Measurements from ENCODE around the gene TAB2.
"Not testable (repeated sequence)": the region's sequence is repeated elsewhere in the genome, so short reads cannot be mapped to it uniquely, and the experiment has no call there.

The TAB2 gene

DNA sequence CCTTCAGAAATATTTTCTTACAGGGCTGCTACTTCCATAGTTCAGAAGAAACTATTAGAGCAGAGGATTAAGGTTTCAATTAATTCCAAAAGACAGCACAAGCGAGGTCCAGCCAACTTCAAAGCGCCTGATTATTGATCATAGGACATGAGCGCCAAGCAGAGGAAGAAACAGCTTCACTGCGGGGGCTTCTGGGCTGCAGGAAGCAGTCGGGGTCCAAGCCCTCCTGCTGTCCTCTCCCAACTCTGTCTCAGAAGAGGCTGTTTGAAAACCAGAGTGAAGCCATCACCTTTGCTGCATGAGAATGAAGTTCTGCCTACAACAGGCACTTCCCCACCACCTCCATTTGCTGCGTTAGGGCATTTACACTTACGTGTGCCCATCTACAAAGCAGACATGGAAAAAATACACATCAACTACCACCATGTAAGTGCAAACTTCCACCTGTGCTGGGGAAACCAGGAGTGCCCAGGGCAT, 106.5 kb downstream of the TAB2 start:
- no peak for DNase-seq

DNA sequence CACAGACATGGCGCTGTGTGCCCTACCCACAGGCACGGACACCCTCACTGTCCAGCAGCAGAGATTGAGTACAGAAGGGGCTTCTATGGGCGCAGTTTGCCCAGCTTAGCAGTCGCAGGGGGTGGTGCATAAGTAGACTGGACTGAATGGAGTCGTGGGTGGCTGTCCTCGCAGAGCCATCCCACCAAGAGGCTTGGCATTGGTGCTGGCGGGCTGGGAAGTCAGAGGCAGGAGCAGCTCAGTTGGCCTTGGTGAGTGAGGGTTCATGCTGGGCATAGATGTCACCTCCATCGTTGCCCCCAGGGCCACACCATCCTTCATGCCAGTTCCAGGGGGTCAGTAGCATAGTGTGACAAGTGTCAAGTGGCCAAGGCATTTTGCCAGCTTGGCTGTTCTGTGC, 107.7 kb downstream of the TAB2 start:
- no peak for DNase-seq

DNA sequence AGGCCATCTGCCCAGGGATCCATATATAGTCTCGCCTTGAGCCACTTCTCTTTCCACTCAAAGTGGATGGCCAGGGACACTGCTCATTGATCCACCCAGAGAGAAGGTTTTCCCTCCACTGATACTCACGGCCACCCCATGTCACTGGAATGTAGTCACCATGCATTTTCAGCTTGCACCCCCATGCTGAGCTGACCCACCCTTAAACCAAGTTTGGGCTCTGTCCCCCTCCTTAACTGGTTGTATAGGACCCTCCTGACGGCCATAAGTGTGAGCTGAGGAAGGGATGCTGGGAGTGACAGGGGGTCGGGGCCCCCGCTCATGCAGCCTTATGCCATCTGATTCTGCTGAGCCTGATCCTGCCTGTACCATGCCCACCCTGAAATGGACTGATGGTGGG, 108.2 kb downstream of the TAB2 start:
- no peak for DNase-seq

DNA sequence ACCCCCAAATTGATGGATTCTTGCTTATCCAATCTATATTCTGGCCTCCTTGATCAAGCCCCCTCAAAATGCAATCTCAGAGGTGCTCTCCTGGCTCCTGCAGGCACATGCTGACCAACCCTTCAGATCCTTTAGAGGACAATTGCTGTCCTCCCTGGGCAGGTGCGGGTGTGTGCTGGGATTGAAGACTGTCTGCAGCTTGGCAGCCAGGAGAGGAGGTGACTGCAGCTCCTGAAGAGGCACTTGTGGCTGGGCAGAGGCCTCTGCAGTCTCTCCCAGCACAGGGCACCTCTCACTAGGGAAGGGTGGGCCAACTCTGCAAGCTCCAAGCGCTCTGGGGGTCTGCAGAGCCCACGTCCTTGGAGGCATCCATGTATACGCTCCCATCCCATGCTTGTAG, 111.1 kb downstream of the TAB2 start:
- DNase-seq, result no peak

DNA sequence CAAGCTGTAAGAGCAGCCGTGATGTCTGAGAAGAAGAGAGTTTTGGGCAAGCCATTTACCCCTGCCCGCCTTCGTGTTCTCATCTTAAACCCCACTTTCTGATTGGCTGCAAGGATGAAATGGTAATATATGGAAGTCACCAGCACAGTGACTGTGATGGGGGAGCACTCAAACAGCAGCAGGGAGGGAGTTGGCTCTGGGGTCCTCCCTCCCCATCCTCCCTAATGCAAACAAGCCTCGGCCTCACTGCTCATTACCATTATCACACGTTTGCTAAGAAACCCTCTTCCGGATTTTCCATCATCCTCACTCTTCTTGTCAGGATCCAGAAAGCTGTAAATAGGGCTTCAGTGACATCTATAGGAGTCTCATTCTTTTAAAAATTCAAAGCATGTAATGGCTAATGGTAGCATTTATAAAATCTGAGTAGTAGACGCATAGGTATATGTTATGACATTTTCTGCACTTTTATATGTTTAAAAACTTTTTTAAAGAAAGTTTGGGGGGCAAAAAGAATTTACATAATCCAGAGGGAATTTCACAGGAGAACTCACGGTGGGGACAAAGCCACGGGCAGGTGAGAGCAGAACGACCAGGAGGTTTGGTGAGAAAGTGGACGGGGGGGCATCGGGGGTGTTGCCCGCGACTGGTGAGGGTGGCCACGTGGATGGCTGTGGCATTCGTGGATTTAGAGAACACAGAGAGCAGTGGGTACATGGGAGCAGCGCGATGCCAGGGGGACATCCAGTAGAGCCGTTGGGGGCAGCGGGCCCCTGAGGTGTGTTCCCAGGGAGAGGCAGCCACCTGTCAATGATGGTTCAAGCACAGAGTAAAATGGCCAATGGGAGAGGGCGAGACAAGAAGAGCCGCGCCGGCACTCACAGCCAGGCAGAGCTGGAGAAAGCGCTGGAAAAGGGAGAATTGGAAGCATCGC, 112.2 kb downstream of the TAB2 start:
- no peak for DNase-seq

DNA sequence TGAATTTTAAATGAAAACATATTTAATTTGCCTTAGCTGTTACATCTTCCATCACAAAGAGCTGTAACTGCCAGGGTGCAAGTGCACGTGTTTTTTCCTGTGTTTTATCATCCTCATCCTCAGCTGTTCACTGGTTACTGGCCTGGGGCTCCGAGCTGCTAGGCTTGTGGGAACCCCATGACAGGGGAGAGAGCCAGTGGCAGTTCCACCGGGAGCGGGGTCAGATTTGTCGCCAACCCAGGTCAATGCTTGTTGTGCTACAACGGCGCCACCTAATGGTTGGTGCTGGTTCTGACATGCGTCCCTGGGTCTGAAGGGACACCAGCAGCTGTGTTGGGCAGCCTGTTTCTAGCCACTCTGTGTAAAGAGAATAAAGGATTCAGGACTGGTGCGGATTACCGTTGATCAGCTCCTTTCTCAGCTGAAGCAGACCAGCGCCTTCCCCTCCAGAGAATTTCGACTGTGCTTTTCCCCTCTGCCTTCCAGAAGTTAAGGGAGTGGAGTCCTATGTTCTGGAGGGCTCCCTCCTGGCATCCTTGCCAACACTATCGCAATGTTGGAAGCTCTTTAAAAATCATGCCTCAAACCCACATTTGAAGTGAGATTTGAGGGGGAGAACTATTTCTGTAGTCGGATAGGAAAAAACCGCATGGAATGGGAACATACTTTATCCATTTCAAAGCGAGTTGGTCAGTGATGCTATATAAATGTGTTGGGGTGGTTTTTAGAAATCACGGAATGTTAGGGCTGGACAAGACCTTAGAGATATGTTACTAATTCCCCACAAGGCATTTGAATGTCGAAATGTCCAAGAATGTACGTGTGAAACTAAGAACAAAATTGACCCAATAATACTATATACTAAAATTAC, 114.6 kb downstream of the TAB2 start:
- DNase-seq, result peak; percentile 83

DNA sequence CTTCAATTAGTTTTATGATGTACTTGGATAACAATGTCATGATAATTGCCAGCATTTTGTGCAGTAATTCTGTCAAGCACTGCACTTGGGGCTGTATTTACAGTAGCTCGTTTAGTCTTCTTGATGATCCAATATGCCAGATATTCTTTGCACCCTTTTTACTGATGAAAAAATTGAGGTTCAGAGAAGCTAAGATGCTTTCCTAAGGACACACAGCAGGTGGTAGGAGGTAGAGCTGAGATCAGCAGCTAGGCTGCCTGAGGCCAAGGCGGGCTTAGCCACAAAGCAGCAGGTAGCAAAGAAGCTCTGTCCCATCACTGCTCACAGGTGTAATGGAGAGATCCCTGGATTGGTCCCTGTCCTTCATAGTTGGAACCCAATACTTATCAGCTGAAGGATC, 115.9 kb downstream of the TAB2 start:
- no peak for DNase-seq

DNA sequence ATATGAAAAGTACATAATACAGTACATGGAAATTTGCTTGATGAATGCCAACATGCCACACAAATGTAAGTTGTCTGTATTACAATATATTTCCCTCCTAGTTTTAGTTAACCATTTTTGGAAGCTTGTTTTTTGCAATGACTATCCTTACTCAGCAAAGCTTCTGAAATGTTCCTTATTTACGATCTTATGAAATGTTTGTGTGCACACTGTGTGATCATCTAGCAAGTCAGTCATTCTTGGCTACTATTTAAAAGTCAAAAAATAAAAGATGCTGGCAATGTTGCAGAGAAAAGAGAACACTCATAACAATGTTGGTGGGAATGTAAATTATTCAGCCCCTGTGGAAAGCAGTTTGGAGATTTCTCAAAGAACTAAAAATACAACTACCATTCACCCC, 116.4 kb downstream of the TAB2 start:
- no peak for DNase-seq

DNA sequence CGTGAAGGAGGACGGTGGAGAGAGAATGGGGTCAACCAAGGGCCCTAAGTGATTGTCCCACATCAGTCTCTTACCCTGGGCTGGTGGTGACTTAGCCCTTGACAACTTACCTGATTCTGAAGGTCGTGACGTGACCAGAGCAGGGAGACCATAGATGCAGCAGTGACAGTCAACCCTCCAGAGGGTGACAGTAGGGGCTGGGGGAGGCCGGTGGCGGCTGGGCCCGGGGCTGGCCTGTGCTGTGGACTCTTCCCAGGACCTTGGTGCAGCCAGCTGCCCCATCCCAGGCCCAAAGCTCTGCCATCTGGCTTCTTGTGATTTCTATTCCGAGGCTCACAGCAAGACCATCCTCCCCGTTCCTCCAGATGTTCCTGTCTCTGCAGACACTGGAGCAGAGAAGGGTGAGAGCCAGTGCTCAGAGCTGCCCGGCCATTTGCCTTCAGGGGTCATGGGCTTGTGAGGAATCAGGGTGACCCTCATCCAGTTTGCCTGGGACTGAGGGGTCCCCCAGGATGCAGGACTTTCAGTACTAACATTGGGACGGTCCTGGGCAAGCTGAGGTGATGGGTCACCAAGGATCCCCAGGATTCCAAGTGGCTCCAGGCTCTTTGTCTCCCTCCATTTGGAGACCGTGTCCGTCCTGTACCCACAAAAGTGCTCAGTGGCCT, 118.5 kb downstream of the TAB2 start:
- DNase-seq, result no peak

DNA sequence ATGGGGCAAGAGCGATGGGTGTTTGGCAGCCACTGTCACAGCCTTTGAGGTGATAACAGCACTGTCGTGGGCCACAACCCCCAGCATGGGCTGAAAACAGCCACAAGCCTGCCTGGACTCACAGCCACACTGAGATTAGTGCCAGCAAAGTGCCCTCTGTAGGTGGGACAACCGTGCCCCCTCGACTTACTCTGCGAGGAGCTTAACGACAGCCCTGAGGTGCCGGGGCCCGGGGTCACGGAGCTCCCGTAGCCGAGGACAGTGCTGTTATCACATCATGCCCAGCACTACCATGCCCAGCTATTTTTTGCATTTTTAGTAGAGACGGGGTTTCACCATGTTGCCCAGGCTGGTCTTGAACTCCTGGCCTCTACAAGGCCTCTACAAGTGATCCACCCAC, 119.1 kb downstream of the TAB2 start:
- DNase-seq, result no peak

DNA sequence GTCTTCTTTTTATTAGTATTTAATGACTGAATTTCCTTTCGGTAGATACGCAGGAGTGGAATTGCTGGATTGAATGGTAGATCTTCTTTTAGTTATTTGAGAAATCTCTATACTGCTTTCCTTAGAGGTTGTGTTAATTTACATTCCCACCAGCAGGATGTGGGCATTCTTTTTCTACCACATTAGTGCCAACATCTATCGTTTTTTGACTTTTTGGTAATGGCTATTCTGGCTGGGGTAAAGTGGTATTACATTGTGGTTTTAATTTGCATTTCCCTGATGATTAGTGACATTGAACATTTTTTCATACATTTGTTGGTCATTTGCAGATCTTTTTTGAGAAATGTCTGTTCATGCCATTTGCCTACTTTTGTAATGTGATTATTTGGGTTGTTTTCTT, 119.7 kb downstream of the TAB2 start:
- DNase-seq, result no peak

DNA sequence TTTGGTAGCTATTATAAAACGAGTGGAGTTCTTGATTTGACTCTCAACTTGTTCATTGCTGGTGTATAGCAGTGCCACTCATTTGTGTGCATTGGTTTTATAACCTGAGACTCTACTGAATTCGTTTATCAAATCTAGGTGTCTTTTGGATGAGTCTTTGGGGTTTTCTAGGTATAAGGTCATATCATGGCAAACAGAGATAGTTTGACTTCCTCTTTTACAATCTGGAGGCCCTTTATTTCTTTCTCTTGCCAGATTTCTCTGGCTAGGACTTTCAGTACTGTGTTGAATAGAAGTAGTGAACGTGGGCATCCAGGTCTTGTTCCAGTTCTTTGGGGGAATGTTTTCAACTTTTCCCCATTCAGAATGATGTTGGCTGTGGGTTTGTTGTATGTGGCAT, 121.3 kb downstream of the TAB2 start:
- DNase-seq, result no peak

DNA sequence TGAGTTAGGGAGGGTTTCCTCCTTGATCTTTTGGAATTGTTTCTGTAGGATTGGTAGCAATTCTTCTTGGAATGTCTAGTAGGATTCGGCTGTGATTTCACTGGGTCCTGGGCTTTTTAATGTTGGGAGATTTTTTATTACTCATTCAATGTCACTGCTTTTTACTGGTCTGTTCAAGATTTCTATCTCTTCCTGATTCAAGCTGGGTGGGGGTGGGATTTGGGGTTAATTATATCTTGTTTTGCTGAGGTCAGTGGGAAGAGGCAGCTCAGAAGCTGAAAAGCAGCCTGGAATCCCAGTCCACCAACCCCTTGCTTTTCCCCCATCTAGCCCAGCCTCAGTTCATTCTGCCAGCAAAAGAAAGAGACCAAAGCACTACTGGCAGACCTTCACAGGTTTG, 122.1 kb downstream of the TAB2 start:
- no peak for DNase-seq

DNA sequence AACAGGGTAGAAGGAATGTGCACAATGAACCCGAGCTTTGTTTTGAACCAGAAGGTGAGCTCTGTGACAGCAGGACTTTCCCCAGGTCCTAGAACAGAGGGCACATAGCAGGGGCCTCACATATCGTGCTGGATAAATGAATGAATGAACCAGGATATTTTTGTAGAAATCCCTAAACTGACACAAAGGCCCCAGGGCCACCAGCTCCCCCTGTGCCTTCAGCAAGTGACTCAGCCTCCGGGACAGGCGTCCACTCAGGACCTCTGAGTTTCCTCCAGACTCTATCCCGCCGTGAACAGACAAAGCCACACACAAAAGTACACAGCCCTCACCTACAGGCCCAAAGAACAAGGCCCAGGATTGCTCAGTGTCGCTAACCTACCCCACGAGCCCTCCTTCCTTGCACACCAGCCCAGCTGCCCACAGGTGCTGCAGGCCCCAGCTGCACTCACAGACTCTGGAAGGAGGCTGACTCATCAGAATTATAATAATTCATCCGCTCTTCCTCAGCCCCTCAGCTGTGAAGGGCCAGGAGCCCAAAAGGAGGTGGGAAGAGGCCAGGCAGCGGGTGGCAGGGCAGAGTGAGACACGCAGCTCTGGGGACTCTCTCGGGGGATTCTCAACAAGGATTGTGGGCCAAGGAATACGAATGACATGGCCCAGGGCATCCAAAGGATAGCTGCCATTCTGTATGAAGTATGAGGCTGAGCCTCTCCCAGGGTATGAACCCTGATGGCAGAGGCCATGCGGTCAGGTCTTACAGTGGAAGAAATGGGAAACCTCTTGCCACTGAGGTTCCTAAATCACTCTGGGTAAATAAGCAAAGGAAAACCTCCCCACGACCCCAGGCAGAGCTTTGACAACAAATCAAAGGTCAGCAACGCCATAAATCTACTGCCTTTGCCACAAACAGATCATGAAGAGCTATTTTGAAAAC, 123.5 kb downstream of the TAB2 start:
- DNase-seq, result no peak

DNA sequence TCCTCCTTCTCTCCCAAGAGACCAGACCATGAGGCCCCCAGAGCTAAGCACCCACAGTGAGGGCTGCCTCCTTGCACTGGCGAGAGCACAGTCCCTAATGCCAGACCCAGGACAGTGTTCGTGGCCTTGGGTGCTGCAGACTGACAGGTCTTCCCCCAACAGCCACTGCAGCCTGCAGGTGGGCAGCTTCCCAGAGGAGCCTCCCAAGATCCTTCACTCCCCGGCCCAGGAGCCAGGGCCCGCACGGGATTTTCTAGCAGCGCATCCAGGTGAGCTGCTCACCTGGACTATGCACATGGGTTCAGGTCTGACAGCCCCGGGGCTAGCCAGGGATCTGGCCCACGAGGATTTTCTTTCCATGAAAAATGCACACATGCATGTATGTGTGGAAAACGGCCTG, 124.2 kb downstream of the TAB2 start:
- no peak for DNase-seq

DNA sequence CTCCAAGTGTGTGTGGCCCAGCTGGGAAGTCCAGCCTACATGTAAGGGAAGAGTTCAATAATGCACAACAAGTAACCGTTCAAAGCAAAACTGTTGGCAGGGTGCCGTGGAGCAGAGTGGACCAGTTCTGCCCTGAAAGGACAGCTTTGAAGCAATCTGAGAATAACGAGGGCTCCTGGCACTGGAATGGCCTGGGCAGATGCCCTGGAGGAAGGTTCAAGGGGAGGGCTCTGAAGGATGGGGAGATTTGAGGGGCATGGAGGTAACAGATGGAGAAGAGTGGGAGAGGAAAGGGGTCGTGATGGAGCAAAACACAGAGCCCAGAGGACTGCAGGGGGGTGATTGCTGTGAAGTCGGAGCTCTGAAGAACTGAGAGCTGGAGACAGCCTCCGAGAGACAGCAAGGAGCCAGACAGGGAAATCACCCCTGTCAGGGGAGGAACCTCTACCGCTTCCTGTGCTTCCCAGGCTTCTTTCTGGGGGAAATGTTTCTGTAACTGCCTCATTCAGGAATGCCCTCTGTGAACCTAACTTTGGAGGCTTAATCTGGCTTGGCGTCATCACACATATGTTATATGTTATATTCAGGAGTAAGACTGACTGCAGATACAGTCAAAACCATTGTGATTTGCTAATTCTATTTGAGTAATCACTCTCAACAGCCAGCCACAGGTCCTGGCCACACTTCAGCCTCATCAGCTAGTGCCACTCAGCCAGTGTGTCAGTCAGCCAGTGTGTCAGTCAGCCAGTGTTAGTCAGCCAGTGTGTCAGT, 126.1 kb downstream of the TAB2 start:
- DNase-seq, result no peak

DNA sequence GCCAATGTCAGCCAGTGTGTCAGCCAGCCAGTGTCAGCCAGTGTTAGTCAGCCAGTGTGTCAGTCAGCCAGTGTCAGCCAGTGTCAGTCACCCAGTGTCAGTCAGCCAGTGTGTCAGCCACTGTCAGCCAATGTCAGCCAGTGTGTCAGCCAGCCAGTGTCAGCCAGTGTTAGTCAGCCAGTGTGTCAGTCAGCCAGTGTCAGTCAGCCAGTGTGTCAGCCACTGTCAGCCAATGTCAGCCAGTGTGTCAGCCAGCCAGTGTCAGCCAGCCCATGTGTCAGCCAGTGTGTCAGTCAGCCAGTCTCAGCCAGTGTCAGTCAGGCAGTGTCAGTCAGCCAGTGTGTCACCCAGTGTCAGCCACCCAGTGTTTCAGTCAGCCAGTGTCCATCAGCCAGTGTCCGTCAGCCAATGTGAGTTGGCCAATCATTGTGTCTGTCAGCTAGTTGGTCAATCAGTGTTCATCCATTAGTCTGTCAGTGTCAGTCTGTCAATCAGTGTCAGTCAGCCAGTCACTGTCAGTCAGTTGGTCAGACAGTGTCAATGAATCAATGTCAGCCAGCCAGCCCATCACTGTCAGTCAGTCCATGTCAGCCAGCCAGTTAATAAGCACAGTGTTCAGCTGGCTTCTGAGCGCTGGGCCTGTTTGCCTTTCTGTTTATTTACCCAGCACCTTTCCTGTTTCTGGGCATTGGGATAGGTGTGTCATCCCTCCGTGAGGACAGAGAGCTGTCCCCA, 127.0 kb downstream of the TAB2 start:
- not testable (repeated sequence) for DNase-seq

DNA sequence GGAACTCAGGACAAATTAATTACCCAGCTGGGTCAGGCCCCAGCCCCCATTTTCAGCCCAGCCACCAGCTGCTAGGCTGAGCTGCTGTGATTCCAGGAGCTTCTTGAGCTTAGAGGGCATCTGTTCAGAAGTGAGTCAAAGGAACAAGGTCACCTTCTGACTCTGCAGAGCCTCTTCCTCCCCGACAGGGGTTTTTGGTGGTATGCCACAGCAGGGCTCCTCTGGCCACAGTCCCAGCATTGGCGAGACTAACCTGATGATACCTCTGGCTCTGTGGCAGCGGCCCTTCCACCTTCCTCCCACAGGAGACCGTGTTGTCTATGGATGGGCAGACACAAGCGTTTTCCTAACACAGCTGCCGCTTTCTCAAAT, 127.6 kb downstream of the TAB2 start:
- no peak for DNase-seq

DNA sequence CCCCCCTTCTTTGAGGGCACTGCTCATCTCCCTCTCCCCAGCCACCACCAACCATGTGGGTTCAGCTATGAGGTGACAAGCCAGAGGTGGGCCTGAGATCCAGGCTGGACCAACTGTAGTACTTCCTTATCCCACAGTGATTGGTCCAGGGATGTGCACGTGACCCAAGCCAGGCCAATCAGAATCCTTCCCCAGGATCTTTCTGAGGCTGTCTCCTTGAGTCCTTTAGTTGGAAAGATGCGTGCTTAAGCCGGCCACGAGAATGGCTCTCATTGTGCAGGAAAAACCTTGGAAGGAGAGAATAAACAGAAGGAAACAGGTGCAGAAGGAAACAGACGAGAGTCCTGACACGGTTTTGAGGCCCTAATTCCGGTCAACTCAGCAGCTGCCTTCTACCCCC, 128.1 kb downstream of the TAB2 start:
- no peak for DNase-seq

DNA sequence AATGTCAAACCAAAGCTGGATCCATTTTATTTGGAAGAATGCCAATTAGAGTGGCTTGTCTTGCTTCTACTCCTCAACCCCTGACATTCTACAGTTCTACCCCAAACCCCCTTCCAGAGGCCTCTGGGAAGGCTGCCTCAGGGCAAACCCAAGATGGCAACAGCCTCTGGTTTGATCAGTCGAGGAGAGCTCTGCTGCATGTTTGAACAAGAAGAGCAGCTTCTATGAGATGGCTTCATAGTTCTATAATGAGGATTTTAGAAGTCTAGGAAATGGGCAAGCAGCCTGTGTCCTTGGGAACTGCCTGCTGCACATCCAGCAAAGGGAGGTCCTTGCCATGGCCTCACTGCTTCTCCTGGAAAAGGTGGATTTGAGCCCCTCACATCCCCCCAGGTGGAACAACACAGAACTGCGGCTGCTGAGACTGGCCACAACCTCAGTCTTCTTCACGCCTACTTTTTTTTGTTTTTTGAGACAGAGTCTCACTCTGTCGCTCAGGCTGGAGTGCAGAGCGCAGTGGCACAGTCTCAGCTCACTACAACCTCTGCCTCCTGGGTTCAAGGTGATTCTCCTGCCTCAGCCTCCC, 129.4 kb downstream of the TAB2 start:
- DNase-seq, result no peak
